WI38 (cell line): ENCODE measurements around the gene GRAP2.

Source experiments
- H3K4me3 ChIP-seq: 2 replicates; pipeline ENCODE4 v1.5.1; 2011; ENCODE audit warnings: low read depth, mild to moderate bottlenecking, control low read depth, low read length
- CTCF ChIP-seq: IDR thresholded peaks from 2 replicates; pipeline ENCODE4 v1.5.1; 2012; ENCODE audit warnings: low read depth, mild to moderate bottlenecking, control low read depth, low read length

The GRAP2 gene

GRCh38 chr22:39927544-39927943, 26.7 kb downstream of the GRAP2 start:
- no peak overlapping the region for H3K4me3 ChIP-seq
- no peak for TF ChIP-seq CTCF

GRCh38 chr22:39928536-39929520, 27.9 kb downstream of the GRAP2 start:
- no peak overlapping the region for H3K4me3 ChIP-seq
- TF ChIP-seq CTCF: no peak

GRCh38 chr22:39931251-39931650, 30.4 kb downstream of the GRAP2 start:
- H3K4me3 ChIP-seq: no peak overlapping the region
- TF ChIP-seq CTCF: no peak

- TF ChIP-seq CTCF: no peak
Measured at GRCh38 chr22:39932166-39932565, 31.3 kb downstream of the GRAP2 start.

GRCh38 chr22:39932918-39933649, 32.2 kb downstream of the GRAP2 start:
- TF ChIP-seq CTCF: peak; percentile 78
- no peak overlapping the region for H3K4me3 ChIP-seq

More at GRCh38 chr22:39932166-39932565, 31.3 kb downstream of the GRAP2 start:
- H3K4me3 ChIP-seq: no peak overlapping the region

- TF ChIP-seq CTCF: no peak
- H3K4me3 ChIP-seq: no peak overlapping the region
Measured at GRCh38 chr22:39933741-39934140, 32.9 kb downstream of the GRAP2 start.

- no peak for TF ChIP-seq CTCF
- H3K4me3 ChIP-seq: no peak overlapping the region
Measured at GRCh38 chr22:39935116-39935515, 34.2 kb downstream of the GRAP2 start.
